HepG2 (cell line): ENCODE data around the gene TARS3. TPM values are rescaled to one million over a fixed set of nuclear protein-coding genes. Genes with fewer than 3 reads are reported as not detected.

Source experiments
- ARHGAP35 ChIP-seq: sonication (generic); formaldehyde crosslinking; IDR thresholded peaks from 2 replicates; pipeline ENCODE4 v1.9.0; 2022; ENCODE audit warnings: mild to moderate bottlenecking, inconsistent platforms, moderate library complexity, missing genetic modification reagents, borderline replicate concordance
- ATAD3A ChIP-seq: sonication (generic); formaldehyde crosslinking; IDR thresholded peaks from 2 replicates; pipeline ENCODE4 v1.4.0; 2020; ENCODE audit warnings: missing genetic modification reagents
- BRD4 ChIP-seq: sonication (generic); formaldehyde crosslinking; IDR thresholded peaks from 2 replicates; pipeline ENCODE4 v1.4.0; 2020; ENCODE audit warnings: missing genetic modification reagents
- CEBPG ChIP-seq: IDR thresholded peaks from 2 replicates; pipeline ENCODE4 v1.6.1; 2016
- CREB1 ChIP-seq, 2 experiments: fragments of 450-650 bp in 1 of 2; IDR thresholded peaks; 2 replicates each; pipeline ENCODE4 v1.6.1; 2016 to 2017; ENCODE audit warnings: control low read depth in 1 of 2, mild to moderate bottlenecking in 1 of 2, missing compliant biosample characterization in 1 of 2, missing genetic modification characterization in 1 of 2
- GTF2F1 ChIP-seq: fragments of 150-350 bp; IDR thresholded peaks from 2 replicates; pipeline ENCODE4 v1.6.1; 2014; ENCODE audit warnings: low read length
- HOXD1 ChIP-seq: sonication (generic); formaldehyde crosslinking; IDR thresholded peaks from 2 replicates; pipeline ENCODE4 v1.5.0; 2020; ENCODE audit warnings: missing genetic modification reagents
- MXD3 ChIP-seq: IDR thresholded peaks from 2 replicates; pipeline ENCODE4 v1.6.1; 2016; ENCODE audit warnings: mild to moderate bottlenecking, missing biosample characterization, missing genetic modification reagents
- NFE2 ChIP-seq: sonication (generic); formaldehyde crosslinking; IDR thresholded peaks from 2 replicates; pipeline ENCODE4 v1.4.0; 2020; ENCODE audit warnings: missing genetic modification reagents
- NFKBIZ ChIP-seq: IDR thresholded peaks from 2 replicates; pipeline ENCODE4 v1.6.1; 2018; ENCODE audit warnings: missing genetic modification reagents, missing compliant biosample characterization
- NR2F1 ChIP-seq, 2 experiments: fragments of 450-650 bp in 1 of 2; formaldehyde crosslinking in 1 of 2; IDR thresholded peaks; 2 replicates each; pipeline versions ENCODE4 v1.5.0 to v1.6.1; 2016 to 2020; ENCODE audit warnings: mild to moderate bottlenecking in 1 of 2, missing compliant biosample characterization in 1 of 2, missing genetic modification reagents in 1 of 2, moderate library complexity in 1 of 2
- PTBP1 ChIP-seq: fragments of 200-400 bp; formaldehyde crosslinking; IDR thresholded peaks from 2 replicates; pipeline ENCODE4 v1.6.1; 2018; ENCODE audit warnings: low read length, low read depth; ENCODE audit not compliant: poor library complexity, severe bottlenecking
- REPIN1 ChIP-seq: sonication (generic); formaldehyde crosslinking; IDR thresholded peaks from 2 replicates; pipeline ENCODE4 v1.8.0; 2022; ENCODE audit warnings: missing genetic modification reagents, low read depth, mild to moderate bottlenecking, borderline replicate concordance
- RFXAP ChIP-seq: sonication (generic); formaldehyde crosslinking; IDR thresholded peaks from 2 replicates; pipeline ENCODE4 v1.4.0; 2020; ENCODE audit warnings: missing genetic modification reagents, borderline replicate concordance
- RORA ChIP-seq: sonication (generic); formaldehyde crosslinking; IDR thresholded peaks from 2 replicates; pipeline ENCODE4 v1.5.0; 2020; ENCODE audit warnings: mild to moderate bottlenecking, missing genetic modification reagents, moderate library complexity
- SALL1 ChIP-seq: sonication (generic); formaldehyde crosslinking; IDR thresholded peaks from 2 replicates; pipeline ENCODE4 v1.8.0; 2022; ENCODE audit warnings: mild to moderate bottlenecking, missing genetic modification reagents
- SCMH1 ChIP-seq: sonication (generic); formaldehyde crosslinking; IDR thresholded peaks from 2 replicates; pipeline ENCODE4 v1.9.0; 2021; ENCODE audit warnings: missing genetic modification reagents, mild to moderate bottlenecking, borderline replicate concordance
- SNAPC4 ChIP-seq: sonication (generic); formaldehyde crosslinking; IDR thresholded peaks from 2 replicates; pipeline ENCODE4 v1.4.0; 2020; ENCODE audit warnings: mild to moderate bottlenecking, missing genetic modification reagents
- SP140L ChIP-seq: sonication (generic); formaldehyde crosslinking; IDR thresholded peaks from 2 replicates; pipeline ENCODE4 v1.4.0; 2020; ENCODE audit warnings: missing genetic modification reagents, borderline replicate concordance
- SYNCRIP ChIP-seq: fragments of 200-400 bp; formaldehyde crosslinking; IDR thresholded peaks from 2 replicates; pipeline ENCODE4 v1.6.1; 2018; ENCODE audit warnings: mild to moderate bottlenecking, low read depth, low read length; ENCODE audit not compliant: insufficient read depth
- ZC3H4 ChIP-seq: sonication (generic); formaldehyde crosslinking; IDR thresholded peaks from 2 replicates; pipeline ENCODE4 v1.4.0; 2020; ENCODE audit warnings: missing genetic modification reagents, borderline replicate concordance
- ZMYM2 ChIP-seq: sonication (generic); formaldehyde crosslinking; IDR thresholded peaks from 2 replicates; pipeline ENCODE4 v1.8.0; 2022; ENCODE audit warnings: mild to moderate bottlenecking, missing genetic modification reagents
- ZNF121 ChIP-seq: sonication (generic); formaldehyde crosslinking; IDR thresholded peaks from 2 replicates; pipeline ENCODE4 v1.5.0; 2020; ENCODE audit warnings: mild to moderate bottlenecking, missing genetic modification reagents
- ZNF674 ChIP-seq: sonication (generic); formaldehyde crosslinking; IDR thresholded peaks from 2 replicates; pipeline ENCODE4 v1.5.0; 2020; ENCODE audit warnings: low read depth, mild to moderate bottlenecking, missing genetic modification reagents
- ZNF75D ChIP-seq: sonication (generic); formaldehyde crosslinking; IDR thresholded peaks from 2 replicates; pipeline ENCODE4 v1.8.1; 2023; ENCODE audit warnings: missing genetic modification reagents, mild to moderate bottlenecking, borderline replicate concordance
- ZNF772 ChIP-seq: sonication (generic); formaldehyde crosslinking; IDR thresholded peaks from 2 replicates; pipeline ENCODE4 v1.5.0; 2020; ENCODE audit warnings: mild to moderate bottlenecking, missing genetic modification reagents
- polyA plus RNA-seq, 8 experiments: library from polyadenylated mRNA; depleted of rRNA in 3 of 8; stranded (reverse) in 7 of 8; unstranded in 1 of 8; fragments of >200 nt; fragmentation: Illumina TruSeq in 4 of 8; extraction: Trizol in 4 of 8; gene quantifications; 2 replicates each; pipeline versions ENCODE4 v1.2.1 to v1.2.3, GENCODE V29; 2011 to 2016; ENCODE audit warnings: low read depth in 4 of 8, missing spikeins in 1 of 8, mixed read lengths in 1 of 8; ENCODE audit not compliant: insufficient read depth in 1 of 8
- total RNA-seq, 5 experiments: library from RNA; depleted of rRNA; stranded (reverse); fragments of >200 nt; fragmentation: Illumina TruSeq; extraction: Trizol; gene quantifications; 2 replicates each; pipeline ENCODE4 v1.2.3, GENCODE V29; 2016; ENCODE audit warnings: low read depth in 1 of 5

TARS3 gene
- total and polyA plus RNA-seq, 2 of the 13 experiments (the other 11 are each of a cell fraction or from before 2014, with no cell fraction given): 4.1 to 11.7 TPM

GRCh38 chr15:101615986-101616848, 108.1 kb downstream of the TARS3 start (continued):
- TF ChIP-seq SNAPC4 (CRISPR knock-in tag) (0 out of 2 replicates have a peak, but pooled peaks have one; percentile 47), REPIN1 (CRISPR knock-in tag) (no peak), MXD3 (peak; percentile 47; the same call in 1 of the 2 replicates), RFXAP (CRISPR knock-in tag) (no peak; the same call in 1 of the 2 replicates), CREB1 (IDR thresholded peaks at IDR 0.05) (0 out of 2 replicates have a peak, but pooled peaks have one; percentile 19), CREB1 (CRISPR knock-in tag; IDR thresholded peaks at IDR 0.05) (no peak; the same call in 1 of the 2 replicates), CEBPG (CRISPR knock-in tag) (peak; percentile 75), ATAD3A (CRISPR knock-in tag) (no peak), RORA (CRISPR knock-in tag) (no peak), SP140L (CRISPR knock-in tag) (no peak), HOXD1 (CRISPR knock-in tag) (no peak), SYNCRIP (no peak), ZNF75D (CRISPR knock-in tag) (no peak), SALL1 (CRISPR knock-in tag) (peak; percentile 90), BRD4 (CRISPR knock-in tag) (peak; percentile 27; the same call in 1 of the 2 replicates), PTBP1 (no peak), ARHGAP35 (CRISPR knock-in tag) (peak; percentile 3; the same call in 1 of the 2 replicates), NFKBIZ (CRISPR knock-in tag) (no peak), SCMH1 (CRISPR knock-in tag) (no peak), ZC3H4 (no peak), ZNF772 (CRISPR knock-in tag) (peak; percentile 19; the same call in 1 of the 2 replicates), GTF2F1 (no peak), NR2F1 (CRISPR knock-in tag; IDR thresholded peaks at IDR 0.05) (no peak), NFE2 (CRISPR knock-in tag) (no peak), ZNF121 (CRISPR knock-in tag) (no peak), ZMYM2 (peak; percentile 68), ZNF674 (CRISPR knock-in tag) (no peak)
